ENCODE results near the gene PRSS12.

DNA sequence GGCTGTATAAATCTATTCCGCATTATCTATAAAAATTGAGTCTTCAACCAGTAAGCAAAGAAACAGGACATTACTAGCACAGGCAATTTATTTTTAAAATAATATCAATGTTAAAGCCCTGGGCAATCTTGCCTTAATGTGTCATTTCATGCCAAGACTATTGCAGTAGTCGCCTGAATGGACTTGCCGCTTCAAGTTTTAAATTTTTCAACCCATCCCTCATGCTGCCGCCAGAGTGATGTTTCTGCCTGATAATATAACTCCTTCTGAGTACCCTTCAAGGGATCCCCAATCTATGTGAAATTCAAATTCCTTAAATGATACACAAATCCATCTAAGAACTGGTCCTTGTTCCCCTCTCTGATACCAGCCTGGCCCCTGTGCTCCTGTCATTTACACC, 66.9 kb downstream of the PRSS12 start:
- TF ChIP-seq, protein P1, sequence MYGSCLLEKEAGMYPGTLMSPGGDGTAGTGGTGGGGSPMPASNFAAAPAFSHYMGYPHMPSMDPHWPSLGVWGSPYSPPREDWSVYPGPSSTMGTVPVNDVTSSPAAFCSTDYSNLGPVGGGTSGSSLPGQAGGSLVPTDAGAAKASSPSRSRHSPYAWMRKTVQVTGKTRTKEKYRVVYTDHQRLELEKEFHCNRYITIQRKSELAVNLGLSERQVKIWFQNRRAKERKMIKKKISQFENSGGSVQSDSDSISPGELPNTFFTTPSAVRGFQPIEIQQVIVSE (CRISPR knock-in tag; IDR thresholded peaks at IDR 0.05; ENCODE audit: borderline replicate concordance), result no peak
- TF ChIP-seq, protein P2, sequence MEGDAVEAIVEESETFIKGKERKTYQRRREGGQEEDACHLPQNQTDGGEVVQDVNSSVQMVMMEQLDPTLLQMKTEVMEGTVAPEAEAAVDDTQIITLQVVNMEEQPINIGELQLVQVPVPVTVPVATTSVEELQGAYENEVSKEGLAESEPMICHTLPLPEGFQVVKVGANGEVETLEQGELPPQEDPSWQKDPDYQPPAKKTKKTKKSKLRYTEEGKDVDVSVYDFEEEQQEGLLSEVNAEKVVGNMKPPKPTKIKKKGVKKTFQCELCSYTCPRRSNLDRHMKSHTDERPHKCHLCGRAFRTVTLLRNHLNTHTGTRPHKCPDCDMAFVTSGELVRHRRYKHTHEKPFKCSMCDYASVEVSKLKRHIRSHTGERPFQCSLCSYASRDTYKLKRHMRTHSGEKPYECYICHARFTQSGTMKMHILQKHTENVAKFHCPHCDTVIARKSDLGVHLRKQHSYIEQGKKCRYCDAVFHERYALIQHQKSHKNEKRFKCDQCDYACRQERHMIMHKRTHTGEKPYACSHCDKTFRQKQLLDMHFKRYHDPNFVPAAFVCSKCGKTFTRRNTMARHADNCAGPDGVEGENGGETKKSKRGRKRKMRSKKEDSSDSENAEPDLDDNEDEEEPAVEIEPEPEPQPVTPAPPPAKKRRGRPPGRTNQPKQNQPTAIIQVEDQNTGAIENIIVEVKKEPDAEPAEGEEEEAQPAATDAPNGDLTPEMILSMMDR (IDR thresholded peaks at IDR 0.05), result no peak
- TF ChIP-seq MXD4 (CRISPR knock-in tag; IDR thresholded peaks at IDR 0.05; ENCODE audit: borderline replicate concordance), result no peak
- TF ChIP-seq, protein P3, sequence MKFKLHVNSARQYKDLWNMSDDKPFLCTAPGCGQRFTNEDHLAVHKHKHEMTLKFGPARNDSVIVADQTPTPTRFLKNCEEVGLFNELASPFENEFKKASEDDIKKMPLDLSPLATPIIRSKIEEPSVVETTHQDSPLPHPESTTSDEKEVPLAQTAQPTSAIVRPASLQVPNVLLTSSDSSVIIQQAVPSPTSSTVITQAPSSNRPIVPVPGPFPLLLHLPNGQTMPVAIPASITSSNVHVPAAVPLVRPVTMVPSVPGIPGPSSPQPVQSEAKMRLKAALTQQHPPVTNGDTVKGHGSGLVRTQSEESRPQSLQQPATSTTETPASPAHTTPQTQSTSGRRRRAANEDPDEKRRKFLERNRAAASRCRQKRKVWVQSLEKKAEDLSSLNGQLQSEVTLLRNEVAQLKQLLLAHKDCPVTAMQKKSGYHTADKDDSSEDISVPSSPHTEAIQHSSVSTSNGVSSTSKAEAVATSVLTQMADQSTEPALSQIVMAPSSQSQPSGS (CRISPR knock-in tag; IDR thresholded peaks at IDR 0.05; ENCODE audit: borderline replicate concordance, low read depth), result no peak
- TF ChIP-seq, protein P4, sequence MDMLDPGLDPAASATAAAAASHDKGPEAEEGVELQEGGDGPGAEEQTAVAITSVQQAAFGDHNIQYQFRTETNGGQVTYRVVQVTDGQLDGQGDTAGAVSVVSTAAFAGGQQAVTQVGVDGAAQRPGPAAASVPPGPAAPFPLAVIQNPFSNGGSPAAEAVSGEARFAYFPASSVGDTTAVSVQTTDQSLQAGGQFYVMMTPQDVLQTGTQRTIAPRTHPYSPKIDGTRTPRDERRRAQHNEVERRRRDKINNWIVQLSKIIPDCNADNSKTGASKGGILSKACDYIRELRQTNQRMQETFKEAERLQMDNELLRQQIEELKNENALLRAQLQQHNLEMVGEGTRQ (CRISPR knock-in tag; IDR thresholded peaks at IDR 0.05), result no peak

Data from WTC11 (cell line).